ENCODE results near the gene ENKD1.
"Not testable (repeated sequence)": the region's sequence is repeated elsewhere in the genome, so short reads cannot be mapped to it uniquely, and the experiment has no call there.

ENKD1 gene

GRCh38 chr16:67666559-67667452, at the start of gene ENKD1, which contains the start of gene C16orf86:
TSS of gene ENKD1 (minus strand) at chr16:67666750. CDS start at chr16:67666442, 308 bp downstream.
TSS of gene C16orf86 (plus strand) at chr16:67666814. CDS start at chr16:67666971, 157 bp downstream.
- peak; percentile 92 for DNase-seq (ENCODE audit: low spot score)

DNA sequence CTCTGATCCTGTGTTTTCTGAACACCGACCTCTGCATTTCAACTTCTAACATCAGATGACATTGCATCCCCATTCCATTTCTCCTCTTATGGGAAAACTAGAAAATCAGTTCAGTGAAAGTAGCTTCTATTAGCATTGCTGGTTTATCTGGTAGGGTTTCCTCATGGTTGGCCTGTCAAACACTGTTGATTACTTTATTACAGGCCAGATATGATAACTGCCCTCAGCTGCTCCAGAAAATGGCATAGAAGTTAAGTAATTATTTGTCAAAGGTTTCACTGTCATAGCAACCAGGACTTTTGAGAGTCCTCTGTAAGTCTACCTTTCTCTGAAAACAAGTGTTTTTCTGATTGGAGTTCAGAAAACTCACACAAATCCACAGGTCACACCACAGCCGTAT, 49.5 kb upstream of the ENKD1 start:
- DNase-seq (ENCODE audit: low spot score) = no peak

DNA sequence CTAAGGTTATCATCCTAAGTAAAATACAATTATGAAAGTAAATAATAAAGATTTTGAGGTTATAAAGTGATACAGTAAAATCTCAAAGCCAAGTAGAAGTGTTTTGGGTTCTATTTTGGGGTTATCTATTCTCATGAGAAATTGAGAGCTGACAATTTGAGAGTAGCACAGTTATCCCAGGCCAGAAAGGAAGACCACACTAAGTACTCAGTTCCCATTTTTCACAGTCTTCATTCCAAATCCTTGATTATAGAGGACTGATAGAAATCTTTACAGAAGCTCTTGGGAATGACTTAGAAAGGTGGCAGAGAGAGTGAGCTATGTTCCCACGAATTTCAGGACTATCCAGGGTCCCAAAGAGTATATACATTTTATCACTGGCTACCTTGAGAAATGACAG, 48.0 kb upstream of the ENKD1 start:
- DNase-seq (ENCODE audit: low spot score) = no peak

- no peak for DNase-seq (ENCODE audit: low spot score)
Observed at GRCh38 chr16:67713647-67714273, 47.2 kb upstream of the ENKD1 start.

GRCh38 chr16:67710607-67711006, 44.1 kb upstream of the ENKD1 start:
- DNase-seq (ENCODE audit: low spot score) = no peak

- DNase-seq (ENCODE audit: low spot score) = no peak
Observed at GRCh38 chr16:67709050-67709449, 42.5 kb upstream of the ENKD1 start.

DNA sequence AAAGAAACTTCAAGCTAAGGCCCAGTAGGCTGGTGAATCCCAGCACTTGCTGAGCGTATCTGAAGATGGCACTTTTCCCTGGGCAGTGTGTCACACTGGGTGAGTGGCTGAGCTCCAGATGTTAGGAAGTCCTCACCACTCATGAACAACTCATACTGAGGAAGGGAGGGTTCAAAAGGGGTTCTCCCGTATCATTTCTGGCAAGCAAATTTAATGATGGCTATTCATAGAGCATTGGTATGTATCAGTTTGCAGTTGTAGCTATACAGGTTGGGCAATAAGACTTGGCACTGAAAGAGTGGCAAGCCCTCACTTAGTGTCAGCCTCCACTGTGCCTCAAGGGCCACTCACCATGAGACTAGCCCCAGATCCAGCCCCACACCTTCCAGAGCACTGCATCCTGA, 41.8 kb upstream of the ENKD1 start:
- peak; percentile 77 for DNase-seq (ENCODE audit: low spot score)

DNA sequence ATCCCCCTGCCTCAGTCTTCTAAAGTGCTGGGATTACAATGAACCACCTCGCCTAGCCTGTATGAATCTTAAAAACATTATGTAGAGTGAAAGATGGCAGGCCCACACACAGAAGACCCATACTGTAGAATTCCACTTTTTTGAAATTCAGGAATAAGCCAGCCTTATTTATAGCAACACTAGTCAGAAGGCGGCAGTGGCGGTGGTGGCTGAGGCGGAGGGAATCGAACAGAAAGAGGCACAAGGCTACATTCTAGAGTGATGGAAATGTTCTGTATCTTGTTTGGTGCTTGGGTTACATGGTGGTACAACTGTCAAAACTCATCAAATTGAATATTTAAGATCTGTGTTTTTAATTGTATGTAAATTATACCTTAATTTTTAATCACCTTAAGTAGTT, 41.2 kb upstream of the ENKD1 start:
- DNase-seq (ENCODE audit: low spot score) = no peak

- no peak for DNase-seq (ENCODE audit: low spot score)
Observed at GRCh38 chr16:67707210-67707609, 40.7 kb upstream of the ENKD1 start.

DNA sequence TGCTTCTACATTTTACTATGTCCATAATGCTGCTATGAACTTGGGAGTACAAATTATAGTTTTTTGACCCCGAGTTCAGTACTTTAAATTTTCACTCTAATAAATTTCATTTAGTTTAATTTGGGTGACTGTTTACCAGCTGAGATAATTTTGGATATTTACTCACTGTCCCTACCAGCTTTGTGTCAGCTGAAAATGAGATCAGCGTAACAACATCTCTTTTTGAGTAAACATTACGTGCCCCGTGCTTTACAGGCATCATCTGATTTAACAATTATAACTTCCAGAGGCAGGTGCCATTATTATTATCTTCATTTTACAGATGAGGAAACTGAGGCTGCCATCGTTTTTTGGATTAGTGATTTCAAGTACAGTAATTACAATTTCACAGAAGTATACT, 37.6 kb upstream of the ENKD1 start:
- DNase-seq (ENCODE audit: low spot score) = no peak

GRCh38 chr16:67703626-67704025, 37.1 kb upstream of the ENKD1 start:
- no peak for DNase-seq (ENCODE audit: low spot score)

GRCh38 chr16:67702130-67702529, 35.6 kb upstream of the ENKD1 start:
- DNase-seq (ENCODE audit: low spot score) = no peak

- no peak for DNase-seq (ENCODE audit: low spot score)
Observed at GRCh38 chr16:67701420-67701819, 34.9 kb upstream of the ENKD1 start.

DNA sequence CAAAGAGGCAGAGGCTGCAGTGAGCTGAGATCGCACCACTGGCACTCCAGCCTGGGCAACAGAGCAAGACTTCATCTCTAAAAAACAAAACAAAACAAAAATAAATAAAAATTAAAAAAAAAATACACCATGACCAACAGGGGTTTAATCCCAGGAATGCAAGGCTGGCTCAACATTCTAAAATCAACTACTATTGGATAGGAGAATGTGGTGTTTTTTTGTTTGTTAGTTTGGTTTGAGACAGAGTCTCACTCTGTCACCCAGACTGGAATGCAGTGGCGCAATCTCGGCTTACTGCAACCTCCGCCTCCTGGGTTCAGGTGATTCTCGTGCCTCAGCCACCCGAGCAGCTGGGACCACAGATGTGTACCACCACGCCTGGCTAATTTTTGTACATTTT, 32.7 kb upstream of the ENKD1 start:
- DNase-seq (ENCODE audit: low spot score) = no peak

DNA sequence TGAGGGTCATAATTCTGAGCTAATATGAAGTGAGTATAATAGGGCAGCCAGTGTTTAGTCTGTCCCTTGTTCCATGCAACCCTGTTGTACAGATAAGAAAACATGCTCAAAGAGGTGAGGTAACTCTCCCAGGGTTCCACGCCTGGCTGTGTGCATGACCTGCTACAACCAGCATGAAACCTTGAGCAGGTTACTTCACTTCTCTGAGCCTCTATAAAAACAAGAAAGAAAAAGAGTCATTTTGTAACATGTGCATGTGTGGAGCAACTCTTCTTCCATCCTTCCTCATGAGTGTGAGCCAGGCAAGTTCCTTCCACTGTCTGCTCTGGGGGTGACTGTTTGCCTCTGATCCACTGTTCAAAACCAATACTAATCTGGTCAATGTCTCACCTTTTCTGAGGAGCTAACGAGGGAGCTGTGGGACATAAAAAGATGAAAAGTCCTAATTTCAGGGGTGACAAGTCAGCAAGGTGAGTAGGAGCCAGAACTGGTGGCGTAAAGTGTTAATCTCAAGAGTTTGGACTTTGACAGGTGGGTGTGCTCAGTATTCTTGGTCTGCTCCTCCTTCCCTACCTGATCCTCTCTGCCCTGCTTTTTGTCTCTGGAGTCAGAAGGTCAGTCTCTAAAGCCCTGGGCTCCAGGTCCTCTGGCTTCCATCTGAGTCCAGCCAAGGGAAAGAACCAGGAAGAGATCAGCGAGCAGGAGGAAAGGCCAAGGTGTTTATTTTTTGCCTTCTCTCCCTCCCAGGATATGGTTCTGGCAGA, 31.1 kb upstream of the ENKD1 start:
- DNase-seq (ENCODE audit: low spot score) = no peak

- DNase-seq (ENCODE audit: low spot score) = no peak
Observed at GRCh38 chr16:67694611-67695010, 28.1 kb upstream of the ENKD1 start.

GRCh38 chr16:67693517-67694285, 27.2 kb upstream of the ENKD1 start:
- not testable (repeated sequence) for DNase-seq (ENCODE audit: low spot score)

DNA sequence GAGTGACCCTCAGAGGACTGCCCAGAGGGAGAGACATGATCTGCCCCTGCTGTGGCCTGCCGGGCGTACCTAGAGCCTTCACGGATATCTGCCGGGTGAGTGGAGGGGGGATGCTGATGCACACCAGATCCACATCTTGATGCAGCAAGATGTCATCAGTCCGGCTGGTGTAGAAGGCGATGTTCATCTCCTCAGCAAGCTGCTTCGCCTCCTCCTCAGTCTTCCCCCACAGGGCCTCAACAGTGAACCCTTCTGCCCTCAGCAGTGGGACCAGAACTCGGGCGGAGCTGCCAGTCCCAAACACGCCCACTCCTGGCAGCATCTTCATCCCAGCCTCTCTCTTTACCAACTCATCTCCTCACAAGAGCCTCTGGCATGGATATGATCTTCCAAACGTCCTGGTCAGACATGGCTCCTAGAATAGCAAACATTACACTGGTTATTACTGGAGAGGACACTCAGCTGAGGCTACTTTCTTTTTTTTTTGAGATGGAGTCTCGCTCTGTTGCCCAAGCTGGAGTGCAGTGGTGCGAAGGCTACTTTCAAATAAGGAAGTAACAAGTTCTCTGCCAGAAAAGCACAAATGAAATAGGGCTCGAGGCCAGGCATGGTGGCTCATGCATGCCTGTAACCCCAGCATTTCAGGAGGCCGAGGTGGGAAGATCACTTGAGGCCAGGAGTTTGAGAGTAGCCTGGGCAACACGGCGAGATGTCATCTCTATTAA, 19.0 kb upstream of the ENKD1 start:
- DNase-seq (ENCODE audit: low spot score) = no peak

DNA sequence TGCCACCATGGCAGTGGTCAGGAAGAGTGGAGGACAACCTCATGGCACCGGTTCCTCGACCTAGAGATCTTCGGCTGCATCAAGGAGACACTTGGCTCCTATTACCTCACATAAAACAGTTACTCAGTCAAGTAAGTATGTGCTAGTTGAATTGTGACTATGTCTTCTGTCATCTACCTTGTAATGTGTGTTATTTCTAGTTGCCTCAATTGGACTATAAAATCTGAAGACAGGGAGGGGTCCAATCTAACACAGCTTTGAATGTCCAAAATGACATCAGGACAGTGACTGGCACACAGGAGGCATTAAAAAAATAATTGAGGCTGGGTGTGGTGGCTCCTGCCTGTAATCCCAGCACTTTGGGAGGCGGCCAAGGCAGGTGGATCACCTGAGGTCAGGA, 17.2 kb upstream of the ENKD1 start:
- DNase-seq (ENCODE audit: low spot score) = no peak

GRCh38 chr16:67679935-67680897, 13.7 kb upstream of the ENKD1 start:
- no peak for DNase-seq (ENCODE audit: low spot score)
